Prostate gland (tissue), 2 donors: ENCODE results near the gene STAC2. TPM values are rescaled to one million over a fixed set of nuclear protein-coding genes. Genes with fewer than 3 reads are reported as not detected.

Source experiments
- DNase-seq: peaks from one replicate; pipeline ENCODE4 v3.0.0-alpha.2; 2019; ENCODE audit warnings: low spot score
- H3K27ac ChIP-seq, 2 donors: fragments of 200-600 bp; sonication (generic); 2 replicates each; pipeline ENCODE4 v1.5.1; 2017 to 2019
- H3K27me3 ChIP-seq: fragments of 200-600 bp; sonication (generic); replicated peaks from 2 replicates; pipeline ENCODE4 v1.5.1; 2019; ENCODE audit not compliant: insufficient read depth
- H3K36me3 ChIP-seq, 2 donors: fragments of 200-600 bp; sonication (generic); 1 replicate in 1 of 2; 2 replicates in 1 of 2; pipeline versions ENCODE4 v1.5.1 to v1.8.1; 2017 to 2019
- H3K4me1 ChIP-seq: fragments of 200-600 bp; sonication (generic); replicated peaks from 2 replicates; pipeline ENCODE4 v1.5.1; 2019
- H3K4me3 ChIP-seq, 2 donors: fragments of 200-600 bp; sonication (generic); 2 replicates each; pipeline ENCODE4 v1.5.1; 2017 to 2019
- H3K9me3 ChIP-seq: fragments of 200-600 bp; sonication (generic); 2 replicates; pipeline ENCODE4 v1.5.1; 2017
- POLR2A ChIP-seq: fragments of 450-650 bp; IDR thresholded peaks from one replicate; pipeline ENCODE4 v1.6.1; 2016; ENCODE audit warnings: antibody characterized with exemption, mild to moderate bottlenecking
- POLR2AphosphoS5 ChIP-seq: sonication (generic); formaldehyde crosslinking; IDR thresholded peaks from one replicate; pipeline ENCODE4 v1.6.1; 2017; ENCODE audit warnings: antibody characterized with exemption
- WGBS: methylation state at CpG from one replicate; pipeline ENCODE4 v1.1.5; 2018; 5-methylcytosine and 5-hydroxymethylcytosine counted together
- intact Hi-C: fragments of 100-400 bp; cut with DNase I; formaldehyde crosslinking; loops from one replicate; pipeline ENCODE4 v1.14.2; 2022
- total RNA-seq, 2 donors: library from RNA; depleted of rRNA; stranded (reverse); fragments of >200 nt; gene quantifications; one replicate each; pipeline ENCODE4 v1.1.0, GENCODE V29; 2016
- TF ChIP-seq, protein P1 (sequence below), 4 experiments: fragments of 200-600 bp in 2 of 4; fragments of 450-650 bp in 2 of 4; sonication (generic) in 2 of 4; IDR thresholded peaks; 1 replicate in 3 of 4; 2 replicates in 1 of 4; pipeline ENCODE4 v1.5.1; 2016 to 2019; ENCODE audit warnings: antibody characterized with exemption in 4 of 4, mild to moderate bottlenecking in 2 of 4, moderate library complexity in 2 of 4

Gene STAC2
- total RNA-seq, result 1 to 10 TPM; 3.9 to 4.8 TPM

GRCh38 chr17:39225308-39225958, at the start of gene STAC2:
STAC2 (minus strand) TSS chr17:39225945; CDS start chr17:39225502, 443 bp downstream.
- no peak for DNase-seq
- Histone ChIP-seq H3K9me3 (no peaks in the 10 kb centered on the region), H3K27ac (no peak within 1 kb of the TSS), H3K36me3 (no peaks in the 10 kb centered on the region), H3K4me3 (peak within 1 kb of the TSS; percentile 21 to 39), H3K4me1 (no peaks in the 10 kb centered on the region), H3K27me3 (peaks cover 8% of the 10 kb centered on the region)
- 2% methylated on average over 49 of the region's 71 CpGs for WGBS
- intact Hi-C loops, result no loop called here
- TF ChIP-seq POLR2A (no peak), POLR2AphosphoS5 (no peak)
- TF ChIP-seq, protein P1, sequence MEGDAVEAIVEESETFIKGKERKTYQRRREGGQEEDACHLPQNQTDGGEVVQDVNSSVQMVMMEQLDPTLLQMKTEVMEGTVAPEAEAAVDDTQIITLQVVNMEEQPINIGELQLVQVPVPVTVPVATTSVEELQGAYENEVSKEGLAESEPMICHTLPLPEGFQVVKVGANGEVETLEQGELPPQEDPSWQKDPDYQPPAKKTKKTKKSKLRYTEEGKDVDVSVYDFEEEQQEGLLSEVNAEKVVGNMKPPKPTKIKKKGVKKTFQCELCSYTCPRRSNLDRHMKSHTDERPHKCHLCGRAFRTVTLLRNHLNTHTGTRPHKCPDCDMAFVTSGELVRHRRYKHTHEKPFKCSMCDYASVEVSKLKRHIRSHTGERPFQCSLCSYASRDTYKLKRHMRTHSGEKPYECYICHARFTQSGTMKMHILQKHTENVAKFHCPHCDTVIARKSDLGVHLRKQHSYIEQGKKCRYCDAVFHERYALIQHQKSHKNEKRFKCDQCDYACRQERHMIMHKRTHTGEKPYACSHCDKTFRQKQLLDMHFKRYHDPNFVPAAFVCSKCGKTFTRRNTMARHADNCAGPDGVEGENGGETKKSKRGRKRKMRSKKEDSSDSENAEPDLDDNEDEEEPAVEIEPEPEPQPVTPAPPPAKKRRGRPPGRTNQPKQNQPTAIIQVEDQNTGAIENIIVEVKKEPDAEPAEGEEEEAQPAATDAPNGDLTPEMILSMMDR (IDR thresholded peaks at IDR 0.05), result no peak

DNA sequence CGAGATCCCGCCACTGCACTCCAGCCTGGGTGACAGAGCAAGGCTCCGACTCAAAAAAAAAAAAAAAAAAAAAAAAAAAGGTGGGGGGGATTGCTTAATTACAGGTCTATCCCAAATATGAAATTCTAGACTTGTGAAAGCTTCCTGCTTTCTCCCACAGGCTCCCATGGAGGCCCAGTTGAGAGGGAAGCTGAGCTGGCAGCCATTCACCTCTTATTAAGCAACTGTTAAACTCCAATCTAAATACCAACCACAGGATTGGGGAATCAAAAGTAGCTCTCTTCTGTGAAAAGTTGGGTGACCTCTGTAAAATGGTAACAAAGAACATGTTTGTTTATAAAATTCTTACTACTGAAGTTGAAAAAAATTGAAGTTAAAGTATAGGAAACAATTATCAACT, 45.8 kb upstream of the STAC2 start:
- no peak for TF ChIP-seq POLR2AphosphoS5
- TF ChIP-seq POLR2A, result no peak
- TF ChIP-seq, protein P1 (IDR thresholded peaks at IDR 0.05), result no peak
- intact Hi-C loops, result no loop called here
- WGBS, result 93% methylated on average over 3 of the region's 3 CpGs
- peaks cover 0 to 2% of the 10 kb centered on the region in 2 donors for H3K36me3 ChIP-seq
- no peak overlapping the region for H3K27ac ChIP-seq
- no peak for DNase-seq
- H3K9me3 ChIP-seq, result no peaks in the 10 kb centered on the region
- H3K4me3 ChIP-seq, result no peak overlapping the region
- no peaks in the 10 kb centered on the region for H3K4me1 ChIP-seq
- H3K27me3 ChIP-seq, result no peaks in the 10 kb centered on the region

- intact Hi-C loops, result no loop called here
- Histone ChIP-seq H3K27me3 (no peaks in the 10 kb centered on the region), H3K27ac (no peak overlapping the region), H3K9me3 (no peaks in the 10 kb centered on the region), H3K36me3 (peaks cover 0 to 2% of the 10 kb centered on the region in 2 donors), H3K4me1 (no peaks in the 10 kb centered on the region), H3K4me3 (no peak overlapping the region)
- WGBS, result 40% methylated on average over 3 of the region's 3 CpGs
- TF ChIP-seq POLR2AphosphoS5 (no peak), POLR2A (no peak)
- TF ChIP-seq, protein P1 (IDR thresholded peaks at IDR 0.05), result peak in 1 of 4 experiments; percentile 20
- no peak for DNase-seq
These were observed 45.2 kb upstream of the STAC2 start for GRCh38 chr17:39270923-39271322.

- no peaks in the 10 kb centered on the region for H3K4me1 ChIP-seq
- no peaks in the 10 kb centered on the region for H3K9me3 ChIP-seq
- no peak for DNase-seq
- H3K27me3 ChIP-seq, result no peaks in the 10 kb centered on the region
- TF ChIP-seq, protein P1 (IDR thresholded peaks at IDR 0.05), result no peak
- TF ChIP-seq POLR2AphosphoS5 (no peak), POLR2A (no peak)
- no peak overlapping the region for H3K27ac ChIP-seq
- WGBS, result 88% methylated on average over 5 of the region's 5 CpGs
- peaks cover 0 to 10% of the 10 kb centered on the region in 2 donors for H3K36me3 ChIP-seq
- intact Hi-C loops, result no loop called here
- no peak overlapping the region for H3K4me3 ChIP-seq
These were observed 38.4 kb upstream of the STAC2 start for GRCh38 chr17:39264119-39264518.

DNA sequence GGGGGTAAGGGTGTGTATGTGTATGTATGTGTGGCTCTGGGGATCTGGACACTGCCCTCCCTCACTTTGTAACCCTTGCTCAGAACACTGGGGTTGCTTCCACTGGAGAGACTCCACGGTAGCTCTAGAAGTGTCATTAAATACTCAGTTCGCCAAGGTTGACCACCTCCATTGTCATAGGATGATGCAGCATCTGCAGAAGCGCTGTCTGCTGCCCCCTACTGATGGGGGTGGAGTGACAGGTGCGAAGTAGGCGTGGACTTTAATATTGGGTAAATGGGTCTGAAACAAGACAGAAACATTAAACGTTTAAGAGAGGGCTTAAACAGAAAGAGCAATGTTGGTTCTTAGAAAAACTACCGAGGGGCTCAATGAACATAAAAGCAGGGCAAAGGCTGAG, 35.5 kb upstream of the STAC2 start:
- H3K27ac ChIP-seq, result no peak overlapping the region
- no peak for TF ChIP-seq POLR2A
- TF ChIP-seq, protein P1 (IDR thresholded peaks at IDR 0.05), result no peak
- TF ChIP-seq POLR2AphosphoS5, result no peak
- no peaks in the 10 kb centered on the region for H3K4me1 ChIP-seq
- no peaks in the 10 kb centered on the region for H3K27me3 ChIP-seq
- 77% methylated on average over 7 of the region's 7 CpGs for WGBS
- H3K9me3 ChIP-seq, result no peaks in the 10 kb centered on the region
- peaks cover 0 to 8% of the 10 kb centered on the region in 2 donors for H3K36me3 ChIP-seq
- intact Hi-C loops, result no loop called here
- DNase-seq, result no peak
- no peak overlapping the region for H3K4me3 ChIP-seq
